HG03457 (cell line): Measurements from ENCODE around the gene ACSL6.

Experiments
- ATAC-seq: cut with Tn5 transposase; IDR thresholded peaks from one replicate; pipeline ENCODE4 v1.9.1; 2021; ENCODE audit warnings: moderate number of reproducible peaks; ENCODE audit not compliant: unreplicated experiment

ACSL6 gene

DNA sequence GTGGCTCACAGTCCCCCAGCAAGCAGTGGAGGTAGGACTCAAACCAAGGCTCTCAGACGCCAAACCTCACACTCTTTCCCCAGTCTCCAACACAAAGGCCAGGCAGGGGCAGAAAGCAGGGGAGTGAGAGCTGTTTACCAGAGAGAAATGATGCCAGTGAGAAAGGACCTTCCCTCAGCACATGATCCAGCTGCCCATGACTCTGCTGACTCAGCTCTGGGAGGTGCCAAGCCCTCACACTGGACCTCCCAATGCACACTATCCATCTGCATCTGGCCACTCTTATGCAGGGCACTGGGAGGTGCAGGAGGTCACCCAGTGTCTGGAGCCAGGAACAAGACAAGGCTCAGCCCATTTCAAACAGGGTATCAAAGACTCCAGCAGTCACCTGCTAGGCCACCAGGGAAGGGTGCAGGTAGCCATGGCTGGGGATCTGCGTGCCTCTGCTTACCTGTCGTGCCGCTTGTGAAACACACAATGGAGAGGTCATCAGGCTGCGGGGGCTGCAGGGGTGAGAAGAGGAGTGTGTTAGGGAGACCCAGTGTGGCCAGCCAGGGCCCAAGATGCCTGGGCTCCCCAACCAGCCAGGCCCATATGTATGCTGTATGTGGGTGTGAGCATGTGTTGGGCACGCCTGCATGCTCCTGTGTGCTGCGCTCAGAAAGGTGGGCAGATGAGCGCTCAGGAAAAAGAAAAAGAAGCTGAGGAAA, 26.3 kb downstream of the ACSL6 start:
- ATAC-seq, result no peak

- ATAC-seq, result no peak
These were observed 28.1 kb downstream of the ACSL6 start for GRCh38 chr5:131983244-131983771.

DNA sequence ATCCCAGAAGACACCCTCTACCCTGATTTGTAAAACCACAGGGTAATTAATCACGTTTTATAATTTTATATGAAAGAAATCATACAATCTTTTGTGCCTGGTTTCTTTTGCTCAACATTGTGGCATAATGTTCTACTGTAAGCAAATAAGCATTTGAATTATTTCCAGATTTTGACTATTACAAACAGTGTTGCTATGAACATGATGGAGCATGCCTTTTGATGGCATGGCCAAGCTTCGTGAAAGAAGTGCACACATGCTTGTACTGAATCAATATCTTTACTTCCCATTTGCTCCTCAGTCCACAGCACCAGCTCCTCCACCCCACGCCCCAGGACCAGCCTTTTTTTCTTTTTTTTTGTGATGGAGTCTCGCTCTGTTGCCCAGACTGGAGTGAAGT, 29.9 kb downstream of the ACSL6 start:
- no peak for ATAC-seq

- ATAC-seq, result no peak
These were observed 30.8 kb downstream of the ACSL6 start for GRCh38 chr5:131980696-131981095.

DNA sequence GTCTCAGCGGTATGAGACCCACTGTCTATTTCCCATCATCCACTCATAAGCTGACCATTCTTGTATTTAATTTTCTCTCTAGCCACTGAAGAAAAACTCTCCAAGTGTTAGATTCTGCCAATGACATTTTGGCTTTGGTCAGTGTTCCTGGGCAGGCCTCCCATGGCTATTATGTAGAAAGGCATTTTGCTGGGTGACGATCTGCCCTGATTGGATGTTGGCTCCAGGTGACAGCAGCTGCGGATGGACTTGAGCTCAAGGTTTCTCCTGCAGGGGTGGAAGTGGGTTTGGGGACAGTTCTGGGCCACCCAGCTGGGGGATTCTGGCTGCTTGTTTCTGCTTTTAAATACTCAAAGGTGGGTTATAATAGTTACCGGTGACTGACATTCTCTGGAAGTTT, 31.6 kb downstream of the ACSL6 start:
- ATAC-seq, result no peak

DNA sequence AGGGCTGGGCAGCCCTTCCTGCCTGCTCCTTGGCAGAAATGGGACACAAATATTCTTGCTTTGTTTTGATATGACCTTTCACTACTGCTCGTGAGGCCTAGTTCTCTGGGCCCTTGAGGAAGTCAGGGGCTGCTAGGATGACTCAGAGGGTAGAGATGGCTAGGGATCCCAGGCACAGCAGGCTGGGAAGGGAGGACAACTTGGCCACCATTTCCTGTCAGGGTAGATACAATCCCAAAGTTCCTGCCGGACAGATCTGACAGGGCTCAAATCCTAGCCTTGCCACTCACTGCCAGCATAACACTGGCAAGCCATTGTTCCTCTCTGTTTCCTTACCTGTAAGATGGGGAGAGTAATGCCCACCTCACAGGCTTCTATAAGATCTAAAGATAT, 34.2 kb downstream of the ACSL6 start:
- ATAC-seq, result no peak

DNA sequence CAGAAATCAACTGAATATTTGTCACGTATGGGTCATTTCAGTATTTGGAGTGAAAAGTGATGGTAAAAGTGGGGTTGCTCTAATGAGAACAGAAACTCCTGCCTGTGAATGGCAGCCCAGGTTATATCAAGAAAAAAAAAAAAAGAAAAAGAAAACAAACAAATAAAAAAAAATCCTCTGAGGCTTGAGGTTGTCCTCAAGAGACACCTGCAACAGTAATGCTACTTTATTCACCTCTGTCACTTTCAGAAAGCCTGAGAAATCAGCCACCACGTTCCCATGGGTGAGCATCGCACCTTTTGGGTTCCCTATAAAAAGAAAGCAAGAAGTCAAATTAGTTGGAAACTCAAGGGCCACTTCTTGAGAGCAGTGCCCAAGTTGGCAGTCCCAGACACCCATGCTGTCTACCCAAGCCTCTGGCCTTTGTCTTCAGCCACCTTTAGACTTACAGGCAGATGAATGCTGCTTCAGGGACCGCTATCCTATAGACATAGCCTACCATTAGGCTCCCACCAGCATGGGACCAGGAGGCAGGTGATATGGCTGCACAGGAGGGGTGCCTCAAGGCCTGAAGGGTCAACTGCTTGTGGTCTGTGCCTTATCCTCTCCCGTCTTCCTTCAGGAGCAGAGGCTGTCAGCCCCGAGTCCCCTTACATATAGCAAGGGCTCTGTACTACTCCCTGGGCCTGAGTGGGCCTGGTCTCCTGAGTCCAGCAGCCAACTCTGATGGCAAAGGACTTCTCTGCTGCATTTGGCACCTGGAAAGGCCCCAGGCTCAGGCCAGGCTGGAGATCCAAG, 34.8 kb downstream of the ACSL6 start:
- no peak for ATAC-seq

GRCh38 chr5:131974956-131975726, 36.3 kb downstream of the ACSL6 start:
- ATAC-seq, result no peak

- ATAC-seq, result no peak
These were observed 36.9 kb downstream of the ACSL6 start for GRCh38 chr5:131974622-131974955.

DNA sequence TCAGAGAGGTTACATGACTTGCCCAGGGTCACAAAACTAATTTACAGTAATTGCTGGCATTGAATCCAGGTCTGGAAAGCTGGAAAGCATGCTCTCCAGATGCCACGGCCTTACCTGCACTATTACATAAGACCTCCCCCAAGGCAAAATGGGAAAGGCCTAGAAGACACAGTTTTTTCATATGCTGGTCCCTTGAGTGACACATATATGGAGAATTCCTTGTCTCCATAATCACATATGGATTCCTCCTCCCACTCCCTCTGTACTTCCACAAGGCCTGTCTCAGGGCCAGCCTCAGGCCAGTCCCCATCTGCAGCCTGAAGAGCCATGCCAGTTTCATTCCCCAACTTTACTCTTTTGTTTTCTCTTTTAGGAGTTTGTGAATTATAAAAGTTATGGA, 37.4 kb downstream of the ACSL6 start:
- ATAC-seq, result no peak

- no peak for ATAC-seq
These were observed 38.3 kb downstream of the ACSL6 start for GRCh38 chr5:131973089-131973712.

DNA sequence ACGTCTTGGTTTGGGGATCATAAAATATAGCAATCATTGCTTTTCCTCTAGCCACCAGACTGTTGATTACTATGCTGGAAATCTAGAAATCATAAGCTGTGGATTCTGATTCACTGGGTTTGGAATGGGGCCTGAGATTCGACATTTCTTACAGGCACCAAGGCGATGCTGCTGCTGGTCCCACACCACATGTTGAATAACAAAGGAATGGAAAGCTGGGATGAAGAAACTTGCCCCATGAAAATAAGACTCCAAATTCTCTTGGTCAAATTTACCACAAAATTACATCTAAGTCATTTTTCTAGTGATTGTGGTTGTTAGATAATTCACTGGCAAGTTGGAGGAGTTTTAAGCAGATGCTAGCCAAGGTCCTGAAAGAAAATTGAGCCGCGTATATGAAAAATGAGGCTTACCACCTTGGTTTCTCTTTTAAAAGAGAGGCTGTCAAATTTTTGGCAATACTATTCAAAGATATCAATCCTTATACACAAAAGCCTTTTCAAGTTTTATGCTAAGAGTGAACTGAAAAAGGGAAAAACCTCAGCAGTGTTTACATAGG, 43.0 kb downstream of the ACSL6 start:
- no peak for ATAC-seq

DNA sequence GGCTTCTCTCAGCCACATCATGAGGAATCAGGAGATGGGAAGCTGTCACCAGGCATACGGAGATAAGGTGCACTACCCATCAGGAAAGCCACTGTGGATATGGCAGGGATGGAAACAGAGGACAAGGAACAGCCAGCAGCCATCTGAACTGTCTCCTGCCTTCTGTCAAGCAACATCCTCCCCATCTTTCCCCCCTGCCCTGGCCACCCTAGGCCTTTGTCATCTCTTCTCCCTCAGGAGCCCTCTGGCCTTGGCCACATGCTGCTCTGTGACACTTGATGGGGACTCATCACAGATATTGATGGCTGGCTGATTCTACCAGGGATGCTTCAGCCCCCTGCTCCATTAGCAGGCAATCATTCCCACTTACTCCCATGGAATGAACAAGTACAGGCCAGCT, 44.9 kb downstream of the ACSL6 start:
- ATAC-seq, result no peak

- ATAC-seq, result no peak
These were observed 45.5 kb downstream of the ACSL6 start for GRCh38 chr5:131965826-131966415.

- ATAC-seq, result no peak
These were observed 51.6 kb downstream of the ACSL6 start for GRCh38 chr5:131959906-131960305.

DNA sequence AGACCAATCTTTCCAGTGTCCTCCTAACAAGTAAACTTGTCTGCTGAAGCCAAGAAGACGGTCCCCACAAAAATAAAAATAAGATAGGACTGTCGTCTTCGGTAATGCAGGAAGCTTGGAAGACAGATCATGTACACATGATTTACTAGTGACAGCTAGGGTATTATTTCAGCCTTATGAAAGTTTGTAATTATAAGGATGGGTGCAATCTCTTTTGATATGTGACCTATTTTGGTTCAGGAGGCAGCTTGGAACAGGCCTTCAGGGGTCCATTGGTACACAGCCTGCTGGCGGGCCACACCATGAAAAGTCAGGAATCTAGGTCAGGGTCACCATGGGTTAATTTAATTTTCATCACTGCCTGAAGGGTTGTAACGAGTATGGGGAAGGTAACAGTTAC, 52.3 kb downstream of the ACSL6 start:
- no peak for ATAC-seq

- ATAC-seq, result no peak
These were observed 53.6 kb downstream of the ACSL6 start for GRCh38 chr5:131957721-131958441.

GRCh38 chr5:131953969-131954368, 57.5 kb downstream of the ACSL6 start:
- no peak for ATAC-seq

DNA sequence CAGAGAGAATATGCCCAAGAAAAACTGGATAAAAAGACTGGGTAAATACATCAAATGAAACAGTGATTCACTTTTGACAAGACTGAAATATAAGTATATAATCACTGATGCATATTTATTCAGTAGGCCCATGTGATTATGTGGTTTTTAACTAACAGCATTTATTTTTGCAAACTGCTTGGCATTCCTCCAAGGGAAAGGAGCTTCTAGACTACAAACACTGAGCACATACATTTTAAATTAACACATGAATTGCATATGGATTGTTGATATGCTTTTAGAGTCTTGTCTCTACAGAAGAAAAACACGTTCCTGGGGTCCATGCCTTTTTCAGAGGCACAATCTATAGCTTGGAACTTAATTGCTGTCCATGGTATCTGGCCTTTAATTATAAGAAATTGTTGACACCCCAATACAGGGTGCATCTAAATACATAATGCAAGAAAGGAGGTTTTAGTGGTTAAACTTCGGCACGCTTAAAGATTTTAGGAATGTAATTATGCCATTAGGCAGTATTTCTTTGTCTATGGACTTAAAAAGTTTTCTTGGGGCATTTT, 59.1 kb downstream of the ACSL6 start:
- ATAC-seq, result no peak

- no peak for ATAC-seq
These were observed 60.8 kb downstream of the ACSL6 start for GRCh38 chr5:131950706-131951105.
